ENCODE data around the gene ANKS1B. TPM values are rescaled to one million over a fixed set of nuclear protein-coding genes. Genes with fewer than 3 reads are reported as not detected.

The ANKS1B gene
- total RNA-seq, 1 donor from 2014 or later = 1.9 TPM

- intact Hi-C loops (cut with DNase I) = no loop called here
- DNase-seq (ENCODE audit: low spot score) = no peak
Observed at GRCh38 chr12:99974146-99974545, 10.6 kb downstream of the ANKS1B start.

- DNase-seq (ENCODE audit: low spot score) = no peak
- intact Hi-C loops (cut with DNase I) = no loop called here
Observed at GRCh38 chr12:99966429-99966828, 18.3 kb downstream of the ANKS1B start.

- DNase-seq (ENCODE audit: low spot score) = no peak
- intact Hi-C loops (cut with DNase I) = no loop called here
Observed at GRCh38 chr12:99960311-99960710, 24.4 kb downstream of the ANKS1B start.

- intact Hi-C loops (cut with DNase I) = no loop called here
- no peak for DNase-seq (ENCODE audit: low spot score)
Observed at GRCh38 chr12:99959549-99960170, 25.1 kb downstream of the ANKS1B start.

GRCh38 chr12:99957866-99958466, 26.8 kb downstream of the ANKS1B start:
- intact Hi-C loops (cut with DNase I) = no loop called here
- DNase-seq (ENCODE audit: low spot score) = no peak

GRCh38 chr12:99954724-99955123, 30.0 kb downstream of the ANKS1B start:
- intact Hi-C loops (cut with DNase I) = no loop called here
- DNase-seq (ENCODE audit: low spot score) = no peak

- no peak for DNase-seq (ENCODE audit: low spot score)
- intact Hi-C loops (cut with DNase I) = no loop called here
Observed at GRCh38 chr12:99948370-99948769, 36.4 kb downstream of the ANKS1B start.

- DNase-seq (ENCODE audit: low spot score) = no peak
- intact Hi-C loops (cut with DNase I) = no loop called here
Observed at GRCh38 chr12:99946131-99946530, 38.6 kb downstream of the ANKS1B start.

- no peak for DNase-seq (ENCODE audit: low spot score)
- intact Hi-C loops (cut with DNase I) = no loop called here
Observed at GRCh38 chr12:99935608-99936007, 49.1 kb downstream of the ANKS1B start.

GRCh38 chr12:99926511-99927169, 58.1 kb downstream of the ANKS1B start:
- intact Hi-C loops (cut with DNase I) = no loop called here
- no peak for DNase-seq (ENCODE audit: low spot score)

GRCh38 chr12:99920353-99920960, 64.3 kb downstream of the ANKS1B start:
- intact Hi-C loops (cut with DNase I) = no loop called here
- no peak for DNase-seq (ENCODE audit: low spot score)

- no peak for DNase-seq (ENCODE audit: low spot score)
- intact Hi-C loops (cut with DNase I) = no loop called here
Observed at GRCh38 chr12:99917711-99918402, 66.9 kb downstream of the ANKS1B start.

- intact Hi-C loops (cut with DNase I) = no loop called here
- no peak for DNase-seq (ENCODE audit: low spot score)
Observed at GRCh38 chr12:99916555-99916954, 68.2 kb downstream of the ANKS1B start.

GRCh38 chr12:99915251-99916082, 69.3 kb downstream of the ANKS1B start:
- no peak for DNase-seq (ENCODE audit: low spot score)
- intact Hi-C loops (cut with DNase I) = no loop called here

- DNase-seq (ENCODE audit: low spot score) = no peak
- intact Hi-C loops (cut with DNase I) = no loop called here
Observed at GRCh38 chr12:99914206-99914605, 70.5 kb downstream of the ANKS1B start.

- intact Hi-C loops (cut with DNase I) = no loop called here
Observed at GRCh38 chr12:99911967-99912366, 72.8 kb downstream of the ANKS1B start.

GRCh38 chr12:99911081-99911480, 73.7 kb downstream of the ANKS1B start:
- intact Hi-C loops (cut with DNase I) = no loop called here

More at GRCh38 chr12:99911967-99912366, 72.8 kb downstream of the ANKS1B start:
- DNase-seq (ENCODE audit: low spot score) = no peak

GRCh38 chr12:99910342-99910741, 74.4 kb downstream of the ANKS1B start:
- no peak for DNase-seq (ENCODE audit: low spot score)
- intact Hi-C loops (cut with DNase I) = no loop called here

More at GRCh38 chr12:99911081-99911480, 73.7 kb downstream of the ANKS1B start:
- no peak for DNase-seq (ENCODE audit: low spot score)
